Endothelial cell of umbilical vein (primary cell): ENCODE measurements around the gene CELSR3. TPM values are rescaled to one million over a fixed set of nuclear protein-coding genes. Genes with fewer than 3 reads are reported as not detected.

Experiments
- BruUV-seq: library from RNA; stranded (reverse); fragments of 400-500 nt; replicated peaks from 2 replicates; lab custom pipeline; 2021; lab: Mats Ljungman, UMichigan
- CTCF ChIA-PET: fragments of 300-600, 350-600 bp; sonication (Branson Sonifier 250); formaldehyde crosslinking; loops from one replicate; lab custom pipeline; 2021; ENCODE audit warnings: antibody characterized with exemption, inconsistent platforms; lab: Charles Lee
- POLR2A ChIA-PET: fragments of 300-600, 350-600 bp; sonication (Branson Sonifier 250); formaldehyde crosslinking; loops from one replicate; lab custom pipeline; 2021; ENCODE audit warnings: antibody characterized with exemption, inconsistent platforms; lab: Charles Lee
- DNase-seq: peaks from one replicate; pipeline ENCODE4 v3.0.0-alpha.2; 2011; ENCODE audit warnings: low read depth, low spot score
- FAIRE-seq: peaks from 2 replicates; lab custom pipeline; 2011; peaks lifted over from hg19 to GRCh38; lab: Jason Lieb, UNC
- H2AFZ ChIP-seq: 2 replicates; pipeline ENCODE4 v1.6.0; 2012; ENCODE audit warnings: low read depth, low read length, control low read depth, inconsistent platforms
- H3K27ac ChIP-seq: 2 replicates; pipeline ENCODE4 v1.5.1; 2011; ENCODE audit warnings: low read depth, mild to moderate bottlenecking, control low read depth, low read length, moderate library complexity; ENCODE audit not compliant: insufficient read depth
- H3K27me3 ChIP-seq, 2 experiments: 2 replicates each; pipeline versions ENCODE4 v1.6.0 to v1.6.1; 2011; ENCODE audit warnings: low read length in 2 of 2, mixed read lengths in 1 of 2; ENCODE audit not compliant: control insufficient read depth in 2 of 2, insufficient read depth in 2 of 2
- H3K36me3 ChIP-seq, 2 experiments: 2 replicates in 1 of 2; 3 replicates in 1 of 2; pipeline ENCODE4 v1.5.1; 2011; ENCODE audit warnings: low read length in 2 of 2, mild to moderate bottlenecking in 1 of 2, moderate library complexity in 1 of 2; ENCODE audit not compliant: control insufficient read depth in 2 of 2, insufficient read depth in 2 of 2; ENCODE audit errors: extremely low read depth in 1 of 2
- H3K4me1 ChIP-seq: 3 replicates; pipeline ENCODE4 v1.5.1; 2011; ENCODE audit warnings: mild to moderate bottlenecking, low read length; ENCODE audit not compliant: control insufficient read depth, insufficient read depth; ENCODE audit errors: extremely low read depth
- H3K4me2 ChIP-seq: 2 replicates; pipeline ENCODE4 v1.6.1; 2011; ENCODE audit warnings: low read length, control low read depth, mixed read lengths; ENCODE audit not compliant: insufficient read depth
- H3K4me3 ChIP-seq, 3 experiments: fragments of 200-600 bp in 1 of 3; sonication (generic), shearing (Covaris generic) in 1 of 3; replicated peaks in 1 of 3; 2 replicates each; pipeline ENCODE4 v1.5.1; 2011 to 2016; ENCODE audit warnings: control low read depth in 3 of 3, low read length in 3 of 3, mild to moderate bottlenecking in 2 of 3, inconsistent platforms in 1 of 3, low read depth in 1 of 3, moderate library complexity in 1 of 3; ENCODE audit not compliant: insufficient read depth in 1 of 3
- H3K79me2 ChIP-seq: 2 replicates; pipeline ENCODE4 v1.6.0; 2012; ENCODE audit warnings: low read length, inconsistent platforms; ENCODE audit not compliant: control insufficient read depth, insufficient read depth
- H3K9ac ChIP-seq: replicated peaks from 2 replicates; pipeline ENCODE3; 2011; ENCODE audit warnings: low read length, control low read depth; ENCODE audit not compliant: insufficient read depth; ENCODE audit errors: extremely low read depth
- H3K9me1 ChIP-seq: replicated peaks from 3 replicates; pipeline ENCODE4 v1.6.0; 2011; ENCODE audit warnings: mild to moderate bottlenecking, low read length; ENCODE audit not compliant: control insufficient read depth, insufficient read depth; ENCODE audit errors: extremely low read depth
- H3K9me3 ChIP-seq: replicated peaks from 2 replicates; pipeline ENCODE4 v1.5.1; 2012; ENCODE audit warnings: low read length, inconsistent platforms; ENCODE audit not compliant: control insufficient read depth, insufficient read depth
- H4K20me1 ChIP-seq: replicated peaks from 2 replicates; pipeline ENCODE3; 2011; ENCODE audit warnings: mild to moderate bottlenecking, low read length; ENCODE audit not compliant: control insufficient read depth, insufficient read depth; ENCODE audit errors: extremely low read depth
- CTCF ChIP-seq, 2 donors: IDR thresholded peaks; 1 replicate in 1 of 2; 2 replicates in 1 of 2; pipeline ENCODE4 v1.5.1; 2011; ENCODE audit warnings: low read length in 2 of 2, mild to moderate bottlenecking in 2 of 2, moderate library complexity in 2 of 2, control low read depth in 1 of 2, inconsistent platforms in 1 of 2, low read depth in 1 of 2; ENCODE audit not compliant: insufficient read depth in 1 of 2; ENCODE audit errors: extremely low read depth in 1 of 2
- EZH2 ChIP-seq: IDR thresholded peaks from 2 replicates; pipeline ENCODE4 v1.6.1; 2012; ENCODE audit warnings: borderline replicate concordance, low read depth, mild to moderate bottlenecking, moderate library complexity, low read length, inconsistent platforms; ENCODE audit not compliant: severe bottlenecking
- FOS ChIP-seq: IDR thresholded peaks from 2 replicates; pipeline ENCODE4 v1.6.1; 2011; ENCODE audit warnings: mild to moderate bottlenecking, low read length, moderate library complexity, borderline replicate concordance; ENCODE audit not compliant: insufficient read depth
- GATA2 ChIP-seq: IDR thresholded peaks from 2 replicates; pipeline ENCODE4 v1.7.0; 2011; ENCODE audit warnings: low read depth, mild to moderate bottlenecking, moderate library complexity, mixed read lengths, low read length; ENCODE audit not compliant: insufficient read length, insufficient read depth
- JUN ChIP-seq: IDR thresholded peaks from 2 replicates; pipeline ENCODE4 v1.6.1; 2011; ENCODE audit warnings: borderline replicate concordance, low read depth; ENCODE audit not compliant: insufficient read length, insufficient read depth
- MAX ChIP-seq: IDR thresholded peaks from 2 replicates; pipeline ENCODE4 v1.6.1; 2011; ENCODE audit not compliant: insufficient read depth, insufficient read length
- MYC ChIP-seq: IDR thresholded peaks from one replicate; pipeline ENCODE4 v1.6.1; 2011; ENCODE audit warnings: mild to moderate bottlenecking, low read depth, low read length
- POLR2A ChIP-seq: IDR thresholded peaks from 2 replicates; pipeline ENCODE4 v1.6.1; 2012; ENCODE audit warnings: low read depth, mild to moderate bottlenecking, control low read depth, low read length
- POLR2AphosphoS5 ChIP-seq: IDR thresholded peaks from 2 replicates; pipeline ENCODE4 v1.6.1; 2012; ENCODE audit warnings: low read depth, mild to moderate bottlenecking, control low read depth, low read length, moderate library complexity; ENCODE audit not compliant: insufficient read depth
- dilution Hi-C: fragments of 300-500 bp; cut with MboI; formaldehyde crosslinking; loops from one replicate; pipeline ENCODE4 v1.15.0; 2019; ENCODE audit warnings: low sequenced_read_pairs; ENCODE audit not compliant: extremely low pct_ligation_motif_present
- intact Hi-C: fragments of 100-400 bp; cut with micrococcal nuclease; formaldehyde crosslinking; loops from one replicate; pipeline ENCODE4 v1.10.0; 2022
- polyA plus RNA-seq, 4 experiments: library from polyadenylated mRNA; depleted of rRNA in 3 of 4; stranded (reverse) in 3 of 4; unstranded in 1 of 4; fragments of >200 nt; gene quantifications; 2 replicates each; pipeline versions ENCODE4 v1.2.1 to v1.2.3, GENCODE V29; 2011 to 2012; ENCODE audit warnings: missing spikeins in 1 of 4
- total RNA-seq: library from RNA; stranded (reverse); gene quantifications from 2 replicates; pipeline ENCODE4 v1.2.3, GENCODE V29; 2021

The CELSR3 gene
- total and polyA plus RNA-seq, 2 donors (not counting 3 experiments of a cell fraction or from before 2014, with no cell fraction given) = 0.25 to 0.71 TPM

DNA sequence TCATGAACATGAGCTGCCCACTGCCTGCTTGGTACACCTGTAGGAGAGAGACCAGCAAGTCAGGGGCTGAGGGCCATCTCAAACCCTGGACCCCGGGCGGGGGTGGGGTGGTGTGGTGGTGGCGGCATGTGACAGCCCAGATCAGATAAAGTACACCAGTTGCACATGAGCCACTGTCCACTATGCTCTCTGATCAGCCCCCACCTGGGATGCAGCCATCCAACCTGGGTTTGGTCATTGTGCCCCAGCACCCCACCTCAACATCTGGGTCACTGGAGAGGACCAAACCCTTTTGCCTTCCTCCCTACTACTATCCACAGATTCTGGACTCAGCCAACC lies 26.0 kb upstream of the CELSR3 start:
- Histone ChIP-seq H3K9me1 (no peaks in the 10 kb centered on the region), H3K9me3 (no peaks in the 10 kb centered on the region), H3K36me3 (peaks cover 27 to 51% of the 10 kb centered on the region in 2 experiments), H4K20me1 (peaks cover 4% of the 10 kb centered on the region), H3K27me3 (no peaks in the 10 kb centered on the region), H2AFZ (no peak overlapping the region), H3K4me3 (no peak overlapping the region), H3K79me2 (peaks cover 12% of the 10 kb centered on the region), H3K27ac (no peak overlapping the region), H3K9ac (no peak overlapping the region), H3K4me2 (no peak overlapping the region), H3K4me1 (peaks cover 8% of the 10 kb centered on the region)
- TF ChIP-seq GATA2 (no peak), JUN (no peak), MYC (no peak)
- dilution Hi-C loops = no loop called here
- intact Hi-C loops = no loop called here
- CTCF ChIA-PET = interaction anchor here (1.1 to 1.5 kb wide), 2 partner anchors 14 to 53 kb away, joined by 3 to 4 read pairs; partner anchors contain the start of gene SLC26A6
- BruUV-seq = no TSS peak
- DNase-seq (no peak), FAIRE-seq (no peak)
- POLR2A ChIA-PET = no interaction called here

- dilution Hi-C loops (no loop called here), intact Hi-C loops (no loop called here)
- FAIRE-seq = no peak
- H3K27me3 ChIP-seq = no peaks in the 10 kb centered on the region
- no peak for TF ChIP-seq MYC
- no peak for TF ChIP-seq FOS
- no peak for TF ChIP-seq MAX
- no peak for TF ChIP-seq EZH2
- no peak for TF ChIP-seq GATA2
- TF ChIP-seq POLR2AphosphoS5 = no peak
- TF ChIP-seq JUN = no peak
- no peak for TF ChIP-seq POLR2A
- no peak for TF ChIP-seq CTCF (IDR thresholded peaks at IDR 0.05; ENCODE audit: extremely low read depth in 1 of 2, insufficient read depth in 1 of 2, low read depth in 1 of 2, low read length in 2 of 2)
- H2AFZ ChIP-seq = no peak overlapping the region
- H3K36me3 ChIP-seq = peaks cover 22 to 47% of the 10 kb centered on the region in 2 experiments
- H3K4me2 ChIP-seq = no peak overlapping the region
- ChIA-PET CTCF (interaction anchor here (0.6 to 1.5 kb wide), 4 partner anchors 14 to 128 kb away, joined by 3 to 4 read pairs (median 4); partner anchors contain the start of gene SLC26A6), POLR2A (no interaction called here)
- peaks cover 14% of the 10 kb centered on the region for H3K4me1 ChIP-seq
- H3K9me1 ChIP-seq = no peaks in the 10 kb centered on the region
- no peak overlapping the region for H3K4me3 ChIP-seq
- no peak overlapping the region for H3K27ac ChIP-seq
- no peak for DNase-seq
- no peak overlapping the region for H3K9ac ChIP-seq
- peaks cover 4% of the 10 kb centered on the region for H4K20me1 ChIP-seq
- peaks cover 8% of the 10 kb centered on the region for H3K79me2 ChIP-seq
- no TSS peak for BruUV-seq
- no peaks in the 10 kb centered on the region for H3K9me3 ChIP-seq
These were observed 25.5 kb upstream of the CELSR3 start for GRCh38 chr3:48688032-48688736.
